Lung microvascular endothelial cell (primary cell): ENCODE measurements around the gene SYTL2. TPM values are rescaled to one million over a fixed set of nuclear protein-coding genes. Genes with fewer than 3 reads are reported as not detected.
"Not testable (repeated sequence)": the region's sequence is repeated elsewhere in the genome, so short reads cannot be mapped to it uniquely, and the experiment has no call there.

Experiments used
- DNase-seq, 2 donors: peaks; one replicate each; pipeline versions ENCODE4 v3.0.0 to v3.0.0-alpha.2; 2010; ENCODE audit warnings: low read depth in 2 of 2
- total RNA-seq: library from RNA; depleted of rRNA; stranded (reverse); fragments of >200 nt; gene quantifications from 2 replicates; pipeline ENCODE4 v1.2.1, GENCODE V29; 2014

The SYTL2 gene
- total RNA-seq, 1 donor from 2014 or later = 0.20 TPM

DNA sequence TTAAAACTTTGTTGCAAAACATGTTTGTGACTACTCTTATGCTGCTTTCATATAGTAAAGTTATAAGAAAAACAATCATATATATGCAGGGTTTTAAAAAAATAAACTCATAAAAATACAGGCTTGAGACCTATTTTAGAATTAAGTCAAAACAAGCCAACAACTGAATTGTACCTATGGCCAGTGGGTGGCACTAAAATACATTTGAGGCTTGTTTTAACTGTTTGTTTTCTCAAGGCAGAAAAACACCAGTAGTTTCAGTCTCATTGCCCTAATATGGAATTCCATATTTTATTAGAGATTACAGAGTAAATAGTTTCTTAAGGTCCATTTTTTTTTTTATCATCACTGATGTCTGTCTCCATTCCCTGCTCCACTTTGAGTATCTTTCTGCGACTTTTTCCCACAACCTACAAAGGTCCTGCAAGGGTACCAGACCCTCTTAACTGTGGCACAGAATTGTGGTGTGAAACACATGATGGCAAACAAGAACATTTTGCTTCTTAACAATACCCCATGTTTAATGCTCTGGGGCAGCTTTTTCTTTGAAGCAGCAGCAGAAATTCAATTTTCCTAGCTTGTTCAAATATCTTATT, 116.5 kb downstream of the SYTL2 start:
- DNase-seq = peak; percentile 33 to 60

DNA sequence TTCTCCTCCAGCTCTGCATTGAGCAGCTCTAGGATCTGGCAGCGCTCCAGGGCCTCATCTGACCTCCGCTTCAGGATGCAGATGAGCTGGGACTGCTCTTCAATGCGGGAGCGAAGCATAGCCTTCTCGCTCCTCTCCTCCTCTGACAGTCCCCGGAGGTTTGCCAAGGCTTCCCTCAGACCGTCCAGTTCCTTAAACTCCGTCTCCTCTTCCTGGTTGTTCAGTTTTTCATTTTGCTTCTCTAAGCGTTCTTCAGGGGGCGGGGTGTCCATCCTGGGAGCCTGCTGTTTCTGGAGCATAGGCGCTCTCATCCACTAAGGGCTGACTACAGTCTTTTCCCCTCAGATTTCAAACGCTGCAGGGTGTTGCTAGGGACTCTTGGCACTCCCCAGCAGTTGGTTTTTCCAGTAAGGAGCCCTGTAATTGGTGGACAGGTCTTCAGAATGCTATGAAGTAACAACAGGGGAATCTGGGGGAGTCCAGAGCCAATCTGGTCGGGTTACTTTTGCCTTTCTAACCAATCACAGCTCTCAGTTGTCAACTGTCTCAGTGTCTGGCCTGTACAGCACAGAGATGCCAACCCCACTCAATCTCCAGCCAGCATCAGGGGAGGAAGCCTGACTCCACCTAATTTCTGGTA, 125.0 kb downstream of the SYTL2 start, which contains the start of gene CCDC89:
CCDC89 (minus strand) TSS at position 376 of the 640 bp plus-strand sequence; CDS start at position 311, 65 bp downstream.
- peak in 1 of 2 donors; percentile 88 for DNase-seq

DNA sequence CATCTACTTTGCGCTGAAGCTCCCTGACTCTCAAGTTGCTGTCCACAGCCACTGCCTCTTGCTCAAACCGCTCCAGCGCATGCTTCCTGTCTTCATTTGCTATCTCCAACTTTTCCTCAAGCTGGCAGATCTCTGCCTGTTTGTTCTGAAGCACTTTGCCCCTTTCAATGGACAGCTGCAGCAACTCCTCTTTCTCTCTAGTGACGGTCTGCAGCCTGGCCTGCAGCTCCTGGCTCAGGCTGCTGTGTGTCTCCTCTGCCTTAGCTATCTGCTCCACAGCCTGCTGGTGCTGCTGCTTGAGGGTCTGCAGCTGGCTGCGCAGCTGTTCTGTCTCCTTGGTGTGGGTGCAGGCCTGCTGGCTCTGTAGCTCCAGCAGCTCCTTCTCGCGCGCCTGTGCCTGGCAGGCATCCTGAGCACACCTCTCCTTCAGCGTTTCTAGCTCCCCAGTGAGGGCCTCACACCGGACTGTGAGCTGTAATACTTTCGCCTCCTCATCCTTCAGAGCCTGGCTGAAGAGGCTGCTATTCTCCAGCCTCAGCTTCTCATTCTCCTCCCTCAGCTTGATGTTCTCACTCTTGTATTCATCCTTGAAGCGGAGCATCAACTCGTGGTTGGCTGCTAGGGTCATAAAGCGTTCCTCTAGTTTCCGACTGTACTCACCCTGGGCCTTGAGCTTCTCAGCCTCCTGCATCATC, 125.7 kb downstream of the SYTL2 start:
- no peak for DNase-seq

DNA sequence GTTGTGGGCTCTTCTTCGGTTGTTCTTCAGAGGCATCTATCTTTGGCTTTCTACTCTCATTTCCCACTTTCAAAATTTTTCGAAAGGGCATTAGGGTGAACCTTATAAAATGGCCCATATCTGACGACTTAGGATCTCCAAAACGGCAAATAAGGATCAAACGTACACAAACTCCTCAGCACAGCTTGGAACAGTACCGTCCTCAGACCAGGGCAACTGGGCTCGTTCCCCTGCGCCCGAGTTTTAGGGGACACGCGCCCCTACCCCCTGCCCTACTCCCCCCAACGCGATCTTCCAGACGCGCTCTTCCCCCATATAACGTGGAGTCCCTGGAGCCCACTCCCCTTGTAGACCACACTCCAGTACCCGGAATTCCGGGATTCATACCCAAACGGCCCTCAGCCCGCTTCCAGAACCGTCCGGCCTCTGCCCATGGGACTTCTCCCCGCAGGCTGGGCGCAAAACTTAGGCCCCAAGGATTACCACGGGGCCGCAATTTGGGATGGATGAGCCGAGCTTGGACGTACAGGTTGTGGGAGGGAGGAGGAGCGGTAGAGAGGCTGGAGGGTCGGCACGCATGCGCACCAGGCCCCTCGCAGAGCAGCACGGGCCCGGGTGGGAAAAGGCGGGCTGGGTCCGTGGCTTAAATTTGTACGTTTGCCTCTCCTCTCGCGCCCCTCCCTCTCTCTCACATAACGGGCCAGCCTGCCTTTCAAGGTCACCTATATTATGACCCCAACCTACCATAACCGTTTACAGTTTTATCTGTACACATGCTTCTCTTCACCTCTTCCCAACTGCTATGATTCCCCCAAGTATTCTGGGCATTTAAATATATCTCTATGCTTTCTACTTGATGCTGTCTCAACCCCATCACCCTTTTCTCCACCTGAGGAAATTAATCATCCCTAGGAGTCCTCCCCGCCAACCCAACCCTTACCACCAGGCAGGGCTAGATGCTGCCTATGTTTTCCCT, 128.3 kb downstream of the SYTL2 start:
- DNase-seq = peak; percentile 39 to 48

DNA sequence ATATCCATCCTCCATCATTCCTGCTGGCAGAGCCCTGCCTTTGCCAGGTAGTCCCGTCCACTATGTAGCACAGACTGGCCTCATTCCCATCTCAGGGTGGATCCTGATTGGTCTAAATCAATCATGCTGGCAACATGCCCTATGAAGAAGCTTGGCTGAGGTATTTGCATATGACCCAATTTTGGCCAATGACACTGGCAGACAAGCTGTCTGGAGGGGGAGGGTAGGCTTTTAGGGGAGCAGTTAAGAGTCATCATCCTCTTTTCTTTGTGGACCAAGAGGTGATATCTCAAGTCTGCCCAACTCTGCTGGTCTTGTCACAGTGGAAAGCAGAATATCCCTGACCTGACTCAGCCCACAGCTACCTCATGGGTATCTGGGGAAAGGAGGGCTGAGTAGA, 130.0 kb downstream of the SYTL2 start:
- DNase-seq = no peak

DNA sequence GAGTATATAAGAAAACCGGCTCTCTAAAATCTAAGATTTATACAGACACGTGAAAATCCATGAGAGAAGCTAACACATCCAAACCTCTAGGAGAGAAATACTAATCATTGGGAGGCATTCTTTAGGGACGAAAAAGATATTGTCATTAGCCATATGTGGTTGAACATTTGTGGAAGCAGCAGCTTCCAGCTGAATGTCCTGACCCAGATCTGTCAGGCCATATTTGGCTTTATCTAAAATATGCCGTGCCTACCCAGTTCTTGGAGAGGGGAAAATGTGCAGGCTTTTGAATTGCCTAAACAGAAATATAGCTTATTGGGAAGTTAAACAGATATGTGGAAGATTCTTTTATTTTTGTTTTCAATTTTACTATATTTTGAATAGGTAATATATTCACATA, 131.4 kb downstream of the SYTL2 start:
- DNase-seq = no peak

DNA sequence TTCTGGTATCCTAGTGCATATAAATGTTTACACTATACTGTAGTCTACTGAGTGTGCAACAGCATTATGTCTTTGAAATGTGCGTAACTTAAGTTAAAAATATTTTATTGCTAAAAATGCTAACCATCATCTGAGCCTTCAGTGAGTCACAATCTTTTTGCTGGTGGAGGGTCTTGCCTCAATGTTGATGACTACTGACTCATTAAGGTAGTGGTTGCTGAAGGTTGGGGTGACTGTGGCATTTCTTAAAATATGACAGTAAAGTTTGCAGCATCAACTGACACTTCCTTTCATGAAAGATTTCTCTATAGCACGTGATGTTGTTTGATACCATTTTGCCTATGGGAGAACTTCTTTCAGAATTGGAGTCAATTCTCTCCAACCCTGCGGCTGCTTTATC, 137.5 kb downstream of the SYTL2 start:
- DNase-seq = no peak

DNA sequence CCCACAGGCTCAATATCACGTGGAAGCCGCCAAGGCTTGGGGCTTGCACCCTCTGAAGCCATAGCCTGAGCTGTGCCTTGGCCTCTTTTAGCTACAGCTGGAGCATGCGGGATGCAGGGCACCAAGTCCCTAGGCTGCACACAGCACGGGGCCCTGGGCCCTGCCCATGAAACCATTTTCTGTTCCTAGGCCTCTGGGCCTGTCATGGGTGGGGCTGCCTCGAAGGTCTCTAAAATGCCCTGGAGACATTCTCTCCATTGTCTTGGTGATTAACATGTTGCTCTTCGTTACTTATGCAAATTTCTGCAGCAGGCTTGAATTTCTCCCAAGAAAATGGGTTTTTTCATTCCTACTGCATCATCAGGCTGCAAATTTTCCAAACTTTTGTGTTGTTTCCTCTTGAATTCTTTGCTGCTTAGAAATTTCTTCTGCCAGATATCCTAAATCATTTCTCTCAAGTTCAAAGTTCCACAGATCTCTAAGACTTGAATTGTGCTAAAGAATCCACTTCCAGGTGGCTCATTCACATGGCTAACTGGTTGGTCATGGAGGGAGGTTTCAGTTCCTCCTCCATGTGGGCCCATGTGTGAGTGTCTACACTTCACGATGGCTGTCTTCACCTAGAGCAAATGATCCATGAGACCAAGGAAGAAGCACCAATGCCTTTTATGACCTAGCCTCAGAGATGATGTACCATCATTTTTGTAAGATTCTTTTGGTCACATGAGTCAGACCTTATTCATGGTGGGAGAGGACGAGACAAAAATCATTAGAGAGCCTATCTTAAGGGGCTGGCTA, 138.6 kb downstream of the SYTL2 start:
- no peak for DNase-seq

DNA sequence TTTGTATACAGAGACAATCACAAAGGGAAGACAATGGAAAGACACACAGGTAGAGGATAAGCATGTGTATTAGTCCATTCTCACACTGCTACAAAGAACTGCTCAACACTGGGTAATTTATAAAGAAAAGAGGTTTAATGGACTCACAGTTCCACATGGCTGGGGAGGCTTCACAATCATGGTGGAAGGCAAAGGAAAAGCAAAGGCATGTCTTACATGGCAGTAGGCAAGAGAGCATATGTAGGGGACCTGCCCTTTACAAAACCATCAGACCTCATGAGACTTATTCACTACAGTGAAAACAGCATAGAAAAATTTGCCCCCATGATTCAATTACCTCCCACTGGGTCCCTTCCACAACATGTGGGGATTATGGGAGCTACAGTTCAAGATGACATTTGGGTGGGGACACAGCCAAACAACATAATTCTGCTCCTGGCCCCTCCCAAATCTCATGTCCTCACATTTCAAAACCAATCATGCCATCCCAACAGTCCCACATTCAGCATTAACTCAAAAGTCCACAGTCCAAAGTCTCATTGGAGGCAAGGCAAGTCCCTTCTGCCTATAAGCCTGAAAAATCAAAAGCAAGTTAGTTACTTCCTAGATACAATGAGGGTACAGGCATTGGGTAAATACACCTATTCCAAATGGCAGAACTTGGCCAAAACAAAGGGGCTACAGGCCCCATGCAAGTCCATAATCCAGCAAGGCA, 139.8 kb downstream of the SYTL2 start:
- DNase-seq = not testable (repeated sequence)

DNA sequence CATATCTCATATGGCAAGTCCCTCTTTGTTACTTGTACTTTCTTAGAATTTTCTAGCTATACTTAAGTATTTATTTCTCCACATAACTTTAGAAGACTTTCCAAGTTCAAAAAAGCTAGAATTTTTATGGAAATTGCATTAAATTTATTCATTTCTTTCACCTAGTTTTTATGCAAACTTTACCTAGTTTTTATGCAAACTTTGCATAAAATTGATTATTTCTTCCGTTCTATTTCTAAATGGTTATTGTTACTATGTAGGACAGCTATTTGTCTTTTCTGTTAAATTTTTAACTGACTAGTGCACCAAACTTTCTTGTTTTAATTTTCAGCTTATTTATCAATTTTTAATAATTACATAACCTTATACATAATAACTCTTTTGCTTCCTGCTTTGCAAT, 142.8 kb downstream of the SYTL2 start:
- DNase-seq = no peak

DNA sequence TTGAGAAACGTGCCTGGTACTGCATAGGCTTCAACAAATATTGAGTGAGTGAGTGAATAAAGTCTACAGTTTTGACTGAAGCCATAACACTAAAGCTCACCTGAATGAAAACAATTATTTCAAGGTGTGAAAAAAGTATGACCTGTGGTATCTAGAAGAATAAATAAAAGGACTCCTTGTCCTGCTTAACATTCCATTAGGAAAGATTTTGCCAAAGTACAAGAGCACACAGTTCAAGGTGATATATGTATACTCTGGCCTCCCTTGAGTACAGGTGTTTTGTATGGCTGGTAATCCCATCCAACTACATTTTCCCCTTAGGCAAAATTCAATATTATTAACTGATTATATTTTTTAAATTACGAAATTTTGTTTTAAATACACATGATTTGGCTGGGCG, 144.3 kb downstream of the SYTL2 start:
- DNase-seq = no peak

DNA sequence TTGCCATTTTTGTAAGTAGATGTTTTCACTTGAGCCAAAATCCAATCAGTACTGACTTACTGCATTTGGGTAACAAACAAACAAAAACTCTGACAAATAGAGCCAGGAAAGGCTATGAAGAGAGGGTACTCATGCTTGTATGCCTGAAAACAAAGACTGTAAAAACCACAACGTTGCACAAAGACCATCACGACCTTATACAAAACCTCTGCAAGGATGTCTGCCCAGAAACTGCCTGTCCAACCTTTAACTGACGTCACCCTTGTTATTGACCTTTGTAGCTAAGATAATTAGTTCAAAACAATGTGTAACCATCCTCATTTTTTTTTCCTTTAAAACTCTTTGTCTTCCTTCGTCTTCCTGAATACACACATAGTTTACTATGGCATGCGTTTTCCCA, 145.2 kb downstream of the SYTL2 start:
- DNase-seq = no peak

DNA sequence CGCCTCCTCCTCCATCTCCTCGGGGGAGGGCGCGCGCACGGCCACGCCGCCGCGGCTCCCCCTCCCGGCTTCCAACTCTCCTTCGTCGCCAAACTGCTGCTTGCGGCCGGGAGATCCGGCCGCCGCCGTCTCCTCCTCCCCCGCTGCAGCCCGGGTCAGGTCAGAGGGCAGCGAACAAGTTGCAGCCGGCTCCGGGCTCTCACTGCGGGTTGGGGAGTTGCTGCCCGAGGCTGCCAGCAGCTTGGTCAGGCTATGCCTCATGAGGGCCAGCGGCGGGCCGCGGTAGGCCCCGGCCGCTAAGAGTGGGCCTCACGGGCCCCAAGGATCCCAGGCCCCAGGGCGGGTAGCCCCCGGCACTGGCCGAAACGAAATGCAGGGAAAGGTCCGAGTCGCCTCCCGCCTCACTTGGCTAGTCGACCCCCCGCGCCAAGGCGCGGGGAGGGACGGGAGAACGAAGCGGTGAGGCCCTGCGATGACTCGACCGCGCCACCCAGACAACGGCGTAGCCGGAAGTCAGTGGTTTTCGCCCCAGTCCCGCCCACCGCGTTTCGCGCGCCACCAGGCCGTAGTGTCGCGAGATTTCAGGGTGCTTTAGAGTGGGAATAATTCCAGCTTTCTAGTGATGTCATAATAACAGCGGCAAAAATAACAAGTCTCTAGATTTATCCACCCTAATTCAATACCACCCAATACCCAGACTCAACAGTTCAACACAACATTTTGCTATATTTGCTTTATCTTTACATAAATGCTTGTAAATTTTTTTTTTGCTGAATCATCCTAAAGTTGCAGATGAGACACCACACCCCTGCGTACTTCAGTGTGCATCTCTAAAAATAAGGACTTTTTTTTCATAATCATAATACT, 146.1 kb downstream of the SYTL2 start, which contains the start of gene CREBZF:
CREBZF (minus strand) TSS at position 515 of the 867 bp plus-strand sequence; CDS start at position 261, 254 bp downstream.
- DNase-seq = peak; percentile 96

DNA sequence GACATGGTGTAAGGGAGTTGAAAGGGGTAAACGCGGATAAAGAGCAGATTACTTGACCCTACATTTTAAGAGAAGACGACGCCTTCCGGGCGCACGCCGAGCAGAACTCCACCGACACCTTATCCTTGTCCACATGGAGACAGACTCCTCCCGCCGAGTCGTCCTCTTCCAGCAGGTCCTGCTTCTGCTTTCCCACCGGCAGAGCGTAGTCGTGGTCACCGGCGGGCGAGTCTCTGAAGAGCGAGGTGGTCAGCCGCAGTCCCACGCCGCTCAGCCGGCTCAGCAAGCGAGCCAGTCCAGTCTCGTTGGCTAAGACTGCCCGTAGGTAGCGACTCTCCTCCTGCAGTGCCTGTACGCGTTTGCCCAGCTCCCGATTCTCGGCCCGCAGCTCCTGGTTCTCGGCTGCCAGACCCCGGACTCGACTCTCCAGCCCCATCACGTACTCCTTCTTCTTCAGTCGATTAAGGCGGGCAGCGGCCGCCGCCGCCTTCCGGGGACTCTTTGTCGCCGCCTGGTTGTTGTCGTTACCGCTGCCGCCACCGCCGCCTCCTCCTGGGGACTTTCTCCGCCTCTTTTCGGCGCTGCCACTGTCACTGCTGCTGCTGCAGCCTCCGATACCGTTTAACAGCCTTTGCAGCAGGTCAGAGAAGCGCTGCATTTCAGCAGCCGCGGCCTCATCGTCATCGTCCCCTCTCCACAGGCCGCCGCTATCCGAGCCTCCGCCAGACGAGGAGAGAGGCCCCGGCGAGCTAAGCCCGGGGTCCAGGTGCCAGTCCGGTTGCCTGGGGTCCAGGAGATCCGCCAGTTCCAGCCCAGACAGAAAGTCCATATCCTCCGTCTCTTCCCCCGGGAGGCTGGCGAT, 147.0 kb downstream of the SYTL2 start:
- peak; percentile 63 to 67 for DNase-seq

DNA sequence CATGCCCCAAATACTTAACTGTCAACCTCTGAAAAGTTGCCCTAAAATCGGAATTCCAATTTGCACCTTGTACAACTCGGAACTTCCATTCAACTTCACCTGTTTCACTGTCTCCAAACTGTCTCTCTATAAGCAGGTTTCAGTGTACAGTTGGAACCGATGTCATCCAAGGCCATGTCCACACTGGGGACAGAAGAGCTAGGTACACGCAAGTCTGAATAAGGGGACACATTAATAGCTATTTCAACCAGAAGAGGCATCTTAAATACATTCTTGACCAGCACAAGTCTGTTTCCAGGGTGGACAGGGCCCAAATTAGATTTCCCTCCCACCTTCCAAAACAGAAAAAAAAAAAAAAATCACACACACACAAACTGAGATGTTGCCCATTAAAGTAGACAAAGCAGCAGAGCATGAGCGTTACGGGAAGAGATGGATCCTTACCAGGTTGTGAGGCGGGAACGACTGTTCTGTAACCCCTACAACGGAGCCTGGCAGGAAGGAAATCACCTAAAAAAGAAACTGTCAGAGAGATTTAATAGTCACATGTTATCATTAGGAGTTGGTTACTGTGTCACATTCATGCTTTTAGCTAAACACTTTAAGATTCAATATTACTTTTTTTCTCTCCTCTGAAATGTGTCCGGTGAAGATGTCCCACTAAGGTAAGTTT, 147.7 kb downstream of the SYTL2 start:
- DNase-seq = peak; percentile 16

DNA sequence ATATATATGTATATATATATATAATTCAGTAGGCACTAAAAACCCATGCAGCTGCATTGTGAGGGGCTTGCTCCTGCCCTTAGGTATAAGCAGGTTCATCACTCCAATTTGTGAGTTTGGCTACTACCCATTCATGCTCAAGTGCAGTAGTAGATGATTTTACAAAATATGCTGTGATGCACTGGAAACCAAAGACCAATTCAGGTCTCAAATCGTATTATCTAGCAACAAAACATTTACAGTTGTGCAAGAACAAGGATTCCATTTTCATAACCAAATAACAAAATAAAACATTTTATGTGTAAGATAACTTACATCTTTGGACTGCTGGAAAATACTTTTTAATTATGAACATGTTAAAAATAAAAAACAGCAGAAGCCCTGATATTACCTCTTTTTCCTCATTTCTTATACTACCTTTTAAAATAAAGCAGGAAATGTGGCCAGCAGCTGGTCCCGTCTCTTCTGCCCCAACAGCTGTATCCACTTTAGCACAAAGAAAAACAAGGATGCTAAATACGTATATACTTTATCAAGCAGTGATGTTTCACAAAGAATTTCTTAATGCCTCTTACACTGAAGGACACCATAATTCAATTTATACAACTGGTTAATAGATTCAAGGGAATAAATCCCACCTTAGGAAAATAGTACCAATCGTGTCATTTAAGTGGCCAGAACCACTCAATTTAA, 148.8 kb downstream of the SYTL2 start:
- DNase-seq = peak in 1 of 2 donors; percentile 5

DNA sequence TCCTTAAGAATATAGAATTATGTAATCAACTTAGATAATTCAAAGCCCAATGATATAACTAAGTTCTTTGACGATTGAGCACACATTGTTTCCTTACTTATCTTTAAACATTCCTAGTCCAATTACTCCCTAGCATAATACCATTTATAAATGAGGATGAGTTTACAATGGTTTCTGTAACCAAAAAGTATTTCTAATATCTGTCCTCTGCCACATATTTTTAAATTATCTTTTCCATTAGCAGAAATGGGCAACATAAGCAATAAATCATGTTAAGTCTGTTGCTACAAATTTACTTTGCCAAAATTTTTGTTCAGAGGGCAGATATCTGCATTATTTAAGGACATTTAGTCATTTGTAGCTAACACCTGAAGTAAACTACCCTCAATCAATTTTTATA, 152.8 kb downstream of the SYTL2 start:
- no peak for DNase-seq
